Mucosa of descending colon (tissue), 3 donors: ENCODE measurements around the gene ABLIM3. TPM values are rescaled to one million over a fixed set of nuclear protein-coding genes. Genes with fewer than 3 reads are reported as not detected.

Experiments
- ATAC-seq: fragments of 200-7000 bp; cut with Tn5 transposase; one replicate; pipeline ENCODE4 v1.9.1; 2020; ENCODE audit warnings: mild to moderate bottlenecking, moderate library complexity
- DNase-seq, 3 donors: peaks; one replicate each; pipeline ENCODE4 v3.0.0-alpha.2; 2020
- H3K36me3 ChIP-seq: fragments of 200-600 bp; one replicate; pipeline ENCODE4 v1.8.0; 2021; ENCODE audit warnings: low read depth, mild to moderate bottlenecking
- H3K4me1 ChIP-seq: fragments of 200-600 bp; one replicate; pipeline ENCODE4 v1.8.0; 2021; ENCODE audit warnings: low read depth, mild to moderate bottlenecking
- H3K4me3 ChIP-seq: fragments of 200-600 bp; one replicate; pipeline ENCODE4 v1.8.0; 2021; ENCODE audit warnings: mild to moderate bottlenecking
- H3K9me3 ChIP-seq: fragments of 200-600 bp; one replicate; pipeline ENCODE4 v1.8.0; 2021; ENCODE audit warnings: mild to moderate bottlenecking
- CTCF ChIP-seq: fragments of 200-600 bp; IDR thresholded peaks from one replicate; pipeline ENCODE4 v1.8.0; 2022; ENCODE audit warnings: antibody characterized with exemption, mild to moderate bottlenecking
- intact Hi-C, 2 donors: fragments of 100-400 bp; cut with DNase I in 1 of 2; cut with micrococcal nuclease in 1 of 2; formaldehyde crosslinking; loops; one replicate each; pipeline versions ENCODE4 v1.11.0 to v1.11.1; 2022; cut with DNase I, micrococcal nuclease
- total RNA-seq, 3 donors: library from RNA; stranded (reverse); fragmentation: NEBNext Ultra II Directional in 2 of 3; extraction: Animal tissue kit (Norgen Biotek cat#: 25700) in 2 of 3; gene quantifications; one replicate each; pipeline versions ENCODE4 v1.2.1 to v1.2.4, GENCODE V29; 2021 to 2023
- donor health status: DM: no; HTN: no; CAD: no; lungs with moderate emphysema.
- donor health status: DM: no; HTN: no; CAD: no.
- donor health status: DM: no; HTN: yes; CAD: no.

Gene ABLIM3
- total RNA-seq, 3 donors from 2014 or later, result 4.1 to 12.4 (median 7.4) TPM

GRCh38 chr5:149118463-149118862, 22.8 kb upstream of the ABLIM3 start:
- H3K4me3 ChIP-seq, result no peak overlapping the region
- no peaks in the 10 kb centered on the region for H3K4me1 ChIP-seq
- TF ChIP-seq CTCF, result no peak
- DNase-seq (no peak), ATAC-seq (no peak)
- H3K9me3 ChIP-seq, result no peaks in the 10 kb centered on the region
- intact Hi-C loops, result no loop called here
- no peaks in the 10 kb centered on the region for H3K36me3 ChIP-seq

- Histone ChIP-seq H3K4me3 (no peak overlapping the region), H3K4me1 (no peaks in the 10 kb centered on the region), H3K9me3 (no peaks in the 10 kb centered on the region), H3K36me3 (no peaks in the 10 kb centered on the region)
- ATAC-seq, result no peak
- TF ChIP-seq CTCF, result no peak
- DNase-seq, result no peak
- intact Hi-C loops, result no loop called here
Measured at GRCh38 chr5:149121145-149121544, 20.1 kb upstream of the ABLIM3 start.

- ATAC-seq (no peak), DNase-seq (no peak)
- TF ChIP-seq CTCF, result no peak
- intact Hi-C loops, result no loop called here
- Histone ChIP-seq H3K9me3 (no peaks in the 10 kb centered on the region), H3K36me3 (no peaks in the 10 kb centered on the region), H3K4me1 (no peaks in the 10 kb centered on the region), H3K4me3 (no peak overlapping the region)
Measured at GRCh38 chr5:149123211-149123610, 18.1 kb upstream of the ABLIM3 start.

- TF ChIP-seq CTCF, result no peak
- no peak for DNase-seq
- peak; percentile 31 for ATAC-seq
- no peaks in the 10 kb centered on the region for H3K4me1 ChIP-seq
- H3K36me3 ChIP-seq, result no peaks in the 10 kb centered on the region
- intact Hi-C loops, result no loop called here
- H3K4me3 ChIP-seq, result no peak overlapping the region
- H3K9me3 ChIP-seq, result no peaks in the 10 kb centered on the region
Measured at GRCh38 chr5:149125386-149125891, 15.9 kb upstream of the ABLIM3 start.

GRCh38 chr5:149126906-149127305, 14.4 kb upstream of the ABLIM3 start:
- TF ChIP-seq CTCF, result no peak
- Histone ChIP-seq H3K4me1 (no peaks in the 10 kb centered on the region), H3K36me3 (no peaks in the 10 kb centered on the region), H3K9me3 (no peaks in the 10 kb centered on the region), H3K4me3 (no peak overlapping the region)
- DNase-seq (no peak), ATAC-seq (no peak)
- intact Hi-C loops, result no loop called here

- Histone ChIP-seq H3K4me3 (no peak overlapping the region), H3K9me3 (no peaks in the 10 kb centered on the region), H3K36me3 (no peaks in the 10 kb centered on the region), H3K4me1 (no peaks in the 10 kb centered on the region)
- DNase-seq (peak in 1 of 3 donors; percentile 33), ATAC-seq (peak; percentile 63)
- intact Hi-C loops, result no loop called here
- TF ChIP-seq CTCF, result no peak
Measured at GRCh38 chr5:149127394-149127955, 13.8 kb upstream of the ABLIM3 start.
